ENCODE results near the gene FBLN2. TPM values are rescaled to one million over a fixed set of nuclear protein-coding genes. Genes with fewer than 3 reads are reported as not detected.

The FBLN2 gene
- total and polyA plus RNA-seq, 10 of the 15 experiments (the other 5 are each of a cell fraction or from before 2014, with no cell fraction given), result 0.03 to 0.41 (median 0.12) TPM; not detected in 2

DNA sequence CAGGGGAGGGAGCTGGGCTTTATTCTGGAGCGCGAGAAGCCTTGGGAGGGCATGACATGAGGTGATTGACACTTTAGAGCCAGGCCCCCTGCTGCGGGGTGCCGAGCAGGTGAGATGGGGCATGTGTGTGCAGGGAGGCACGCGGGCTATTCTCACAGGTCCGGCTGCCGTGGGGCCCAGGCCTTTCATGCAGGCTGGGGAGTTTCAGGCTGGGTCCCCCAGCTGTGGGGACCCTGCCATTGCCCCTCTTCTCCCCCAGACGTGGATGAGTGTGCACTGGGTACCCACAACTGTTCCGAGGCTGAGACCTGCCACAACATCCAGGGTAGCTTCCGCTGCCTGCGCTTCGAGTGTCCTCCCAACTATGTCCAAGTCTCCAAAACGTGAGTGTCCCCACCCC, 87.3 kb downstream of the FBLN2 start:
- intact Hi-C loops (cut with micrococcal nuclease; ENCODE audit: unreplicated experiment) (no loop called here), in situ Hi-C loops (cut with MboI) (no loop called here)
- ChIA-PET CTCF (interaction anchor here (0.6 to 1.2 kb wide), 3 partner anchors 12 to 21 kb away, joined by 3 read pairs; no protein-coding TSS in a partner anchor), SMC1A (ENCODE audit: uncharacterized antibody, unreplicated experiment) (no interaction called here), POLR2A (no interaction called here), RAD21 (ENCODE audit: unreplicated experiment) (no interaction called here)
- Histone ChIP-seq H3K4me1 (ENCODE audit: control insufficient read depth, insufficient read depth, low read length) (no peaks in the 10 kb centered on the region), H2AFZ (ENCODE audit: control insufficient read depth, low read depth, low read length) (no peak overlapping the region), H3K79me2 (ENCODE audit: control insufficient read depth, insufficient read depth, low read length) (no peaks in the 10 kb centered on the region), H3K4me3 (no peak overlapping the region), H3K9ac (ENCODE audit: control insufficient read depth, insufficient read depth, low read length) (no peak overlapping the region), H3K27me3 (replicated peaks in 1 of 2; ENCODE audit: control insufficient read depth in 2 of 2, insufficient read depth in 2 of 2, low read length in 1 of 2) (no peaks in the 10 kb centered on the region; a peak in 1 of 4 replicates), H3K36me3 (ENCODE audit: control insufficient read depth in 2 of 2, insufficient read depth in 2 of 2, low read length in 1 of 2) (no peaks in the 10 kb centered on the region), H3K27ac (ENCODE audit: control insufficient read depth, insufficient read depth) (no peak overlapping the region), H3K4me2 (ENCODE audit: control insufficient read depth, insufficient read depth) (no peak overlapping the region), H4K20me1 (ENCODE audit: control insufficient read depth, insufficient read depth) (no peaks in the 10 kb centered on the region), H3K9me3 (replicated peaks; ENCODE audit: control insufficient read depth, insufficient read depth, low read length) (no peaks in the 10 kb centered on the region)
- 42% methylated on average over 14 of the region's 14 CpGs for WGBS (ENCODE audit: insufficient coverage, insufficient replicate concordance, low lambda C conversion rate, missing lambda C conversion rate)
- TF ChIP-seq MEF2A (IDR thresholded peaks at IDR 0.05; ENCODE audit: insufficient read depth, low read depth, low read length) (no peak), SMARCA5 (IDR thresholded peaks at IDR 0.05) (no peak), HCFC1 (IDR thresholded peaks at IDR 0.05; ENCODE audit: low read length) (no peak), LARP7 (IDR thresholded peaks at IDR 0.05) (no peak), NFYA (IDR thresholded peaks at IDR 0.05; ENCODE audit: borderline replicate concordance, low read depth, low read length) (no peak), WRNIP1 (IDR thresholded peaks at IDR 0.05; ENCODE audit: borderline replicate concordance, low read depth, low read length) (no peak), FOXM1 (IDR thresholded peaks at IDR 0.05; ENCODE audit: low read depth, low read length) (no peak), GABPA (IDR thresholded peaks at IDR 0.05; ENCODE audit: low read depth) (no peak), E4F1 (IDR thresholded peaks at IDR 0.05; ENCODE audit: borderline replicate concordance, partially characterized antibody) (no peak), E2F8 (IDR thresholded peaks at IDR 0.05; ENCODE audit: low read depth, partially characterized antibody) (no peak), SPI1 (IDR thresholded peaks at IDR 0.05; ENCODE audit: borderline replicate concordance, insufficient read depth, low read depth, low read length) (no peak), RBBP5 (conservative IDR thresholded peaks at IDR 0.05) (no peak), IKZF2 (IDR thresholded peaks at IDR 0.05) (no peak), ESRRA (IDR thresholded peaks at IDR 0.05; ENCODE audit: low read length) (no peak), EGR1 (IDR thresholded peaks at IDR 0.05; ENCODE audit: borderline replicate concordance in 1 of 2, low read depth in 2 of 2, low read length in 2 of 2) (no peak), SKIL (IDR thresholded peaks at IDR 0.05; ENCODE audit: low read depth, poor library complexity, severe bottlenecking) (no peak), ZNF622 (IDR thresholded peaks at IDR 0.05) (no peak)
- TF ChIP-seq, protein P1, sequence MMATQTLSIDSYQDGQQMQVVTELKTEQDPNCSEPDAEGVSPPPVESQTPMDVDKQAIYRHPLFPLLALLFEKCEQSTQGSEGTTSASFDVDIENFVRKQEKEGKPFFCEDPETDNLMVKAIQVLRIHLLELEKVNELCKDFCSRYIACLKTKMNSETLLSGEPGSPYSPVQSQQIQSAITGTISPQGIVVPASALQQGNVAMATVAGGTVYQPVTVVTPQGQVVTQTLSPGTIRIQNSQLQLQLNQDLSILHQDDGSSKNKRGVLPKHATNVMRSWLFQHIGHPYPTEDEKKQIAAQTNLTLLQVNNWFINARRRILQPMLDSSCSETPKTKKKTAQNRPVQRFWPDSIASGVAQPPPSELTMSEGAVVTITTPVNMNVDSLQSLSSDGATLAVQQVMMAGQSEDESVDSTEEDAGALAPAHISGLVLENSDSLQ (IDR thresholded peaks at IDR 0.05), result no peak
- ATAC-seq, result no peak
- FAIRE-seq, result no peak
- BruUV-seq (replicated peaks), result no TSS peak
- DNase-seq (ENCODE audit: low read depth, low spot score), result no peak

Measured in GM12878 (cell line).